NCI-H2227 (cell line): Measurements from ENCODE around the gene NIPBL.
A peak's percentile ranks its signal among the peaks of the same experiment; 100 is the strongest.

Experiments
- DNase-seq: peaks from one replicate; lab custom pipeline; 2025; ENCODE audit not compliant: unreplicated experiment; lab: John Stamatoyannopoulos, UW

The NIPBL gene

GRCh38 chr5:37014321-37014720 lies 137.8 kb downstream of the NIPBL start:
- DNase-seq, result no peak

DNA sequence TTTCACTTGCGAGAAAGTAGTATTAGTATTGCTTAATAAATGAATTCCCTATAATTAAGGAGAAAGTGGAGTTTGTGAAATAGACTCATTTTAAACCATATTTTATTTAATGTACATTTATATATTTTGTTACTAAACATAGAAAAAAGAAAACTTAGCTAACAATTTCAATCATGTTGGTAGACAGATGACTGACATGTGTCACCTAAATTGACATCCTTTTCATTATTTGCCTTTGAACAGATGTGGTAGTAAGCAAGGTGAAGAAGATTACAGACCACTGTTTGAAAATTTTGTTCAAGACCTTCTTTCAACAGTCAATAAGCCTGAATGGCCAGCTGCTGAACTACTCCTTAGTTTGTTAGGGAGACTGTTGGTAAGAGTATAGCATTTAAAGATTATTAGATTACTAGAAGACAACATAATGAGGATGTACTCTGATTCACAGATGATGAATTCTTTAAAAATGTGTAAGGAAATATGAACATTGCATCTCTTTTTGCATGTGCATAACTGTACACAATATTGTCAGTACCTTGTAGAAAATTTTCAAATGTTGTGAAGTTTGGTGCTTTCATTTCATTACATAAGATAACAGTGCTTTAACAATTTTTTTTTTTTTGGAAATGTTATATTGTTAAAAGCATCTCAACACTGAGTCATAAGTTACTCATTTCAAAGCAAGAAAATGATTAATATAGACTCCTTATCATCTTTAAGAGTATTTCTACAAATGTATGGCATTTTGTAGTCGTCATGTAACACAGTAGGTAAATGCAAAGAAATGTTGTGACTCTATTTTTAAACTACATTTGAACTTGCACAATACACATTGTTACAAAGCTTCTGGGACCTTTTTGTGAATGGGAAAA lies 139.5 kb downstream of the NIPBL start:
- no peak for DNase-seq

DNA sequence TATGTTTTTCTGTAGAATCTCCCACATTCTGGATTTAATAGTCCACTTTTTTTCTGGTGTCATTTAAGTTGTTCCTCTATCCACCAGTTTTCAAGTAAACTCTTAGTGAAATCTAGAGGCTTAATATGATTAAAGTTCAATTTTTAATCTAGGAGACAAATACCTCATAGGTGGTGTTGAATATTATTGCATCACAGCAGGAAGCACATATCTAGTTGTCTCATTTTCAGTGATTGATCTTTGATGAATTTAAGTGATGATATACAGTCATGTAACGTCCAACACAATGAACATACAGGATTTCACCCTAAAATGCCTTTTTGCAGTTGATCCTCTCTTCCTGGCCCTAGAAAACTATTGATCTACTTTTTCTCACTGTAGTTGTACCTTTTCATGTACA lies 152.3 kb downstream of the NIPBL start:
- no peak for DNase-seq

- no peak for DNase-seq
These were observed 152.9 kb downstream of the NIPBL start for GRCh38 chr5:37029436-37029835.

- DNase-seq, result no peak
These were observed 158.4 kb downstream of the NIPBL start for GRCh38 chr5:37034955-37035354.

DNA sequence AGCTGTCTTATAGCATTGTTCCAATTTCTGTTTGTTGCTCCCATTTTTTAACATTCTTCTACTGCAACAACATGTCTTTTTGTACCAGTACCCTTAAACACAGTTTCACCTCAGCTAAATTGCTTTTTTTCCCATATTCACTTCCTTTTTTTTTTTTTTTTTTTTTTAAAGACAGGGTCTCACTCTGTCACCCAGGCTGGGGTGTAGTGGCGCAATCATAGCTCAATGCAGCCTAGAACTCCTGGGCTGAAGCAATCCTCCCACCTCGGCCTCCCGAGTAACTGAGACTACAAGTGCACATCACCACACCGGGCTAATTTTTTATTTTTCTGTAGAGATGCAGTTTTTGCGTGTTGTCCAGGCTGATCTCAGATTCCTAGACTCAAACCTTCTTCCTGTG lies 161.3 kb downstream of the NIPBL start:
- no peak for DNase-seq

DNA sequence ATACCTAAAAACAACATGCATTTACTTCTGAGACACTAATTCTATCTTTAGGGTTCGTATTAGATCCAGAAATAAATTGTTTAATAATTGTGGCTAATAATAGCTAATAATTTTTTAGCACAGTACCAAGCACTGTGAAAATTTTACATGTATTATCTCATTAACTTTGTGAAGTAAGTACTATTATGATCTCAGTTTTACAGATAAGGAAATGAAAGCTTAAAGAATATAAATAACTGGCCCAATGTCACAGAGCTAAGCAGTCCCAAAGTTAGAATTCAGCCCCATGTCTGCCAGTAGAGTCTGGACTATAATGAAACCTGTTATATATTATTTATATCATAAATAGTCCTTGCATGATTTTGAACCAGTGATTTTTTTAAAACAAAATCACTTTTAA lies 163.3 kb downstream of the NIPBL start:
- no peak for DNase-seq

- DNase-seq, result peak; percentile 13
These were observed 167.1 kb downstream of the NIPBL start for GRCh38 chr5:37043693-37044092.

- no peak for DNase-seq
These were observed 167.6 kb downstream of the NIPBL start for GRCh38 chr5:37044120-37044519.

- no peak for DNase-seq
These were observed 169.1 kb downstream of the NIPBL start for GRCh38 chr5:37045703-37046102.

DNA sequence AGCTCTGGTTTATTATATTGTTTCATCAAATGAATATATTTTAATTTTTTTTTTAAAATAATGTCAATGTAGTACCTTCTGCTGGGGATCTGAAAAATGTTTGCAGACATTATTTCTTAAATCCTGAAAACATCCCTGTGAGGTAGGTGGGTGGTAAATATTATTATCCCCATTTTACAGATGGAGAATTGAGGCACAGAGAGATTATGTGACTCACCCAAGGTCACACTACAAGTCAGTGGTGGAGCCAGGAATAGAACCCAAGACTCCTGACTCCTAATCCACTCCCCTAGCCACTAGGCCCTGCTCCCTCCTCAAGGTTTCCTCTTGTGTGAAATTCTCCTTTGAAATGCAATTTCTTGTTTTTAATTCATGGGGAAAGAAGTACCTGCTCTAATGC lies 171.4 kb downstream of the NIPBL start:
- no peak for DNase-seq

- no peak for DNase-seq
These were observed 177.8 kb downstream of the NIPBL start for GRCh38 chr5:37054391-37054790.

DNA sequence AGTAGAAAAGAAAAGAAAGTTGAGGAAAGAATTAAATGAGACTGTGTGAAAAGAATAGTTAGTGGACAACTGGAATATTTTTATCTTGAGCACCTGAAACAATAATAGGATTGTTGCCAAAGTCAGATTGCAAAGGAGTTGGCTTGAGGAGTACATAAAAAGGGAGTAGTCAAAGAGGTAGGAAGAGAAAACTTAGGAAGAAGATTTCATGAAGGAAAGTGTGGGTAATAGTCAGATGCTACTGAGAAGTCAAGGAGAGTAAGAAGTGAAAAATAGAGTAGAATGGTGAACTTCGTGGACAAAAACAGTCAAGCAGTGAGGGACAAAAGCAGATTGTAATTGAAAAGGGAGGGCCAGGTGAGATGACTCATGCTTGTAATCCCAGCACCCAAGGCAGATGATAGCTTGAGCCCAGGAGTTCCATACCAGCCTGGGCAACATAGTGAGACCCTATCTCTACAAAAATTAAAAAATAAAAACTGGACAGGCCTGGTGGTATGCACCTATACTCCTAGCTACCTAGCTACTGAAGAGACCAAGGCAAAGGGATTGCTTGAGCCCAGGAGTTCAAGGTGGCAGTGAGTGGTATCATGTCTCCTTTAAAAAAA lies 178.9 kb downstream of the NIPBL start:
- no peak for DNase-seq

- DNase-seq, result no peak
These were observed 180.2 kb downstream of the NIPBL start for GRCh38 chr5:37056762-37057161.

DNA sequence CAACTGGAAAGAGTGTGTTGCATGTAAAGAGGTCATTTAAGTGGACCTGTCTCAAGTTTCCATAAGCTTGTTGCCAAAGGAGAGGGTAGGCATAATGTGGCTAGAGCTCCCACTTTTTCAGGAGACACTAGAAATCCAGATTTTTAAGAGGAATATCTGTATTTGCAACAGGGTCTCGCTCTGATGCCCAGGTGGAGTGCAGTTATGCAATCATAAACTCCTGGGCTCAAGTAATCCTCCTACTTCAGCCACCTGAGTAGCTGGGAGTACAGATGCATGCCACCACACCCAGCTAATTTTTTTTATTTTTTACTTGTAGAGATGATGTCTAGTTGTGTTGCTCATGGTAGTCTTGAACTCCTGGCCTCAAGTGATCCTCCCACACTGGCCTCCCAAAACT lies 183.5 kb downstream of the NIPBL start:
- DNase-seq, result no peak

- DNase-seq, result no peak
These were observed 187.2 kb downstream of the NIPBL start for GRCh38 chr5:37063739-37064138.

- no peak for DNase-seq
These were observed 187.9 kb downstream of the NIPBL start for GRCh38 chr5:37064442-37064841.

DNA sequence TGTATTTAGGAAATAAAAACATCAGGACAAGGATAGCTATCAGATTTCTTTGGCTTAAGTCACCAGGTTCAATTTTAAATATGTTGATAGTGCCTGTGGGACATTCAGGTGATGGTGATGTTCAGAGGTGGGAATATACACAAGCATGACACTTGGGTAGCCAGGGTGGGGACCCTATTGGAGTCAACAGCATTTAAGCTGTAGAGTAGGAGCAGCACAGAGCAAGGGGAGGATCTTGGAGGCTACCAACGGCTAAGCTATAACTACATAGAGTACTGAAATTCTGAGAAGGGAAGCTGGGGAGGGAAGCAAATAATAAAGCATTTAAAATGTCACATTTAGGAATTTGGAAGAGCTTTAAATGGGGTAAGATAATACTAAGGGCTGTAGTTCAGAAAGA lies 194.9 kb downstream of the NIPBL start:
- DNase-seq, result no peak

GRCh38 chr5:37071901-37072581 lies 195.5 kb downstream of the NIPBL start:
- DNase-seq, result no peak

- no peak for DNase-seq
These were observed 198.9 kb downstream of the NIPBL start for GRCh38 chr5:37075399-37075950.

DNA sequence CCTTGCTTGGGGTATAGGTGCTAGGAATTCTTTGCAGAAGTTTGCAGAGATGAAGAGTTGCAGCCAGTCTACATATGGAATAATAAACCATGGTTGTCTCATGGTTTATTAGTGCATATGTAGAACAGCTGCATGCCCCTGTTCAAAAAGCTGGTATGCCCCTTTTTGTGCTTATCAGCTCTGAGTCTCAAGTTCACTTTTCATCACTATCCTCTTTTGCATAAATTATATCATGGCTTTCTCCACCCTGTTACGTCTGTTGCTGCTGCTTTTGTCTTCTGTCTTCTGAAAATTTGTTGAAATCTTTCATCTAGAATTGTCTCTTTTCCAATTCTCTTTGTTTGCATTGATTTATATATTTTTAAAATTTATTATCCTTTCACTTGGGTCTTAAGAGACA lies 200.6 kb downstream of the NIPBL start:
- DNase-seq, result no peak

- DNase-seq, result no peak
These were observed 204.1 kb downstream of the NIPBL start for GRCh38 chr5:37080697-37081096.
